CD4-positive, alpha-beta memory T cell (primary cell): ENCODE results near the gene CIB2. TPM values are rescaled to one million over a fixed set of nuclear protein-coding genes. Genes with fewer than 3 reads are reported as not detected.
A peak's percentile ranks its signal among the peaks of the same experiment; 100 is the strongest.

Experiments
- CTCF ChIA-PET: fragments of 350-600 bp; sonication (Branson Sonifier 250); formaldehyde crosslinking; loops from one replicate; lab custom pipeline; 2021; ENCODE audit warnings: inconsistent platforms; ENCODE audit not compliant: partially characterized antibody; lab: Charles Lee
- POLR2A ChIA-PET: fragments of 350-600 bp; sonication (Branson Sonifier 250); formaldehyde crosslinking; loops from one replicate; lab custom pipeline; 2021; ENCODE audit not compliant: partially characterized antibody; lab: Charles Lee
- DNase-seq, 5 donors: peaks; one replicate each; pipeline versions ENCODE4 v3.0.0 to v3.0.0-alpha.2; 2020 to 2022; ENCODE audit warnings: mixed read lengths in 1 of 5
- H3K27ac ChIP-seq: one replicate; pipeline ENCODE4 v1.7.0; 2013; ENCODE audit warnings: low read depth, low read length
- H3K27me3 ChIP-seq: 2 replicates; pipeline ENCODE4 v1.7.0; 2013; ENCODE audit warnings: mild to moderate bottlenecking, low read length, moderate library complexity; ENCODE audit not compliant: insufficient read depth
- H3K36me3 ChIP-seq: 2 replicates; pipeline ENCODE4 v1.7.0; 2013; ENCODE audit warnings: mild to moderate bottlenecking, low read length, moderate library complexity; ENCODE audit not compliant: insufficient read depth
- H3K4me1 ChIP-seq: 2 replicates; pipeline ENCODE4 v1.7.0; 2013; ENCODE audit warnings: mild to moderate bottlenecking, low read length, moderate library complexity; ENCODE audit not compliant: insufficient read depth
- H3K4me3 ChIP-seq, 2 donors: one replicate each; pipeline ENCODE4 v1.7.0; 2013; ENCODE audit warnings: low read length in 2 of 2, mild to moderate bottlenecking in 1 of 2
- H3K9me3 ChIP-seq, 2 donors: one replicate each; pipeline ENCODE4 v1.7.0; 2013; ENCODE audit warnings: low read length in 2 of 2, control low read depth in 1 of 2; ENCODE audit not compliant: control insufficient read depth in 1 of 2
- H3K27ac Mint-ChIP-seq, 7 donors: one replicate each; pipeline ENCODE4 v1.8.0; 2020 to 2021; ENCODE audit warnings: mixed read lengths in 7 of 7, mild to moderate bottlenecking in 6 of 7, inconsistent platforms in 3 of 7, moderate library complexity in 3 of 7
- H3K27me3 Mint-ChIP-seq, 2 donors: one replicate each; pipeline ENCODE4 v1.8.0; 2020 to 2021; ENCODE audit warnings: mixed read lengths in 2 of 2
- H3K36me3 Mint-ChIP-seq, 2 donors: one replicate each; pipeline ENCODE4 v1.8.0; 2020 to 2021; ENCODE audit warnings: mixed read lengths in 2 of 2, inconsistent platforms in 1 of 2, mild to moderate bottlenecking in 1 of 2
- H3K4me1 Mint-ChIP-seq, 4 donors: one replicate each; pipeline ENCODE4 v1.8.0; 2020 to 2021; ENCODE audit warnings: mixed read lengths in 4 of 4, mild to moderate bottlenecking in 1 of 4
- H3K4me3 Mint-ChIP-seq, 8 donors: one replicate each; pipeline ENCODE4 v1.8.0; 2020 to 2021; ENCODE audit warnings: mixed read lengths in 8 of 8, mild to moderate bottlenecking in 7 of 8, moderate library complexity in 6 of 8, inconsistent platforms in 3 of 8
- H3K9me3 Mint-ChIP-seq, 8 donors: one replicate each; pipeline ENCODE4 v1.8.0; 2020 to 2021; ENCODE audit warnings: mixed read lengths in 8 of 8, mild to moderate bottlenecking in 5 of 8, inconsistent platforms in 3 of 8, moderate library complexity in 1 of 8
- intact Hi-C: fragments of 100-400 bp; cut with micrococcal nuclease; formaldehyde crosslinking; loops from one replicate; pipeline ENCODE4 v1.15.1; 2023
- polyA plus RNA-seq, 2 donors: library from polyadenylated mRNA; unstranded; fragments of 300-500 nt; fragmentation: Illumina TruSeq; gene quantifications; one replicate each; pipeline ENCODE4 v1.2.3, GENCODE V29; 2021
- total RNA-seq, 2 experiments: library from RNA; stranded (reverse); gene quantifications; one replicate each; pipeline ENCODE4 v1.2.3, GENCODE V29; 2021

CIB2 gene
- total and polyA plus RNA-seq, 4 experiments from 2014 or later = 0.56 to 2.2 (median 1.4) TPM

GRCh38 chr15:78076231-78077052 is 54.8 kb downstream of the CIB2 start:
- no peaks in the 10 kb centered on the region for H3K9me3 ChIP-seq
- Mint-ChIP-seq H3K27me3 (no peaks in the 10 kb centered on the region), H3K4me1 (peaks cover 37 to 70% (median 52%) of the 10 kb centered on the region in 4 donors), H3K27ac (peak overlapping the region; percentile 89 to 99 (median 97)), H3K9me3 (no peaks in the 10 kb centered on the region), H3K4me3 (peak overlapping the region; percentile 93 to 100 (median 99)), H3K36me3 (peaks cover 9 to 15% of the 10 kb centered on the region in 2 donors)
- peak overlapping the region; percentile 83 for H3K27ac ChIP-seq
- no peaks in the 10 kb centered on the region for H3K36me3 ChIP-seq
- no peaks in the 10 kb centered on the region for H3K27me3 ChIP-seq
- peak overlapping the region; percentile 59 to 89 for H3K4me3 ChIP-seq
- ChIA-PET POLR2A (interaction anchor here (0.8 to 16.7 kb wide), 9 partner anchors 8 to 76 kb away, joined by 3 to 984 read pairs (median 3); no protein-coding TSS in a partner anchor), CTCF (interaction anchor here (0.9 to 5.5 kb wide), 11 partner anchors 9 to 76 kb away, joined by 3 to 38 read pairs (median 5); no protein-coding TSS in a partner anchor)
- intact Hi-C loops = loop anchor here (1.0 to 2.0 kb wide), 5 partner anchors 7 to 42 kb away; no protein-coding TSS in a partner anchor
- peaks cover 53% of the 10 kb centered on the region for H3K4me1 ChIP-seq
- DNase-seq = peak in 1 of 5 donors; percentile 13

GRCh38 chr15:78075490-78076230 is 55.6 kb downstream of the CIB2 start:
- peaks cover 61% of the 10 kb centered on the region for H3K4me1 ChIP-seq

GRCh38 chr15:78073046-78073787 is 58.0 kb downstream of the CIB2 start:
- Histone ChIP-seq H3K9me3 (no peaks in the 10 kb centered on the region), H3K27me3 (no peaks in the 10 kb centered on the region), H3K4me1 (peaks cover 85% of the 10 kb centered on the region), H3K27ac (peak overlapping the region; percentile 53), H3K36me3 (no peaks in the 10 kb centered on the region), H3K4me3 (no peak overlapping the region)
- Mint-ChIP-seq H3K27ac (peak overlapping the region in 6 of 7 donors; percentile 58 to 97 (median 87)), H3K9me3 (no peaks in the 10 kb centered on the region), H3K27me3 (no peaks in the 10 kb centered on the region), H3K4me1 (peaks cover 55 to 62% (median 60%) of the 10 kb centered on the region in 4 donors), H3K4me3 (peak overlapping the region; percentile 49 to 80 (median 64)), H3K36me3 (peaks cover 15 to 16% of the 10 kb centered on the region in 2 donors)
- no peak for DNase-seq
- intact Hi-C loops = no loop called here
- POLR2A ChIA-PET = interaction anchor here (1.0 to 16.7 kb wide), 3 partner anchors 26 to 467 kb away, joined by 3 to 984 read pairs (median 3); partner anchors contain the start of gene PSMA4
- CTCF ChIA-PET = interaction anchor here (1.0 to 5.9 kb wide), 12 partner anchors 17 to 168 kb away, joined by 3 to 41 read pairs (median 4); no protein-coding TSS in a partner anchor

More at GRCh38 chr15:78075490-78076230, 55.6 kb downstream of the CIB2 start:
- DNase-seq = no peak
- Mint-ChIP-seq H3K9me3 (no peaks in the 10 kb centered on the region), H3K4me3 (peak overlapping the region; percentile 93 to 100 (median 99)), H3K27ac (peak overlapping the region; percentile 89 to 99 (median 97)), H3K36me3 (peaks cover 11 to 15% of the 10 kb centered on the region in 2 donors), H3K27me3 (no peaks in the 10 kb centered on the region), H3K4me1 (peaks cover 39 to 73% (median 55%) of the 10 kb centered on the region in 4 donors)
- Histone ChIP-seq H3K27ac (peak overlapping the region; percentile 83), H3K4me3 (peak overlapping the region; percentile 54 to 89), H3K36me3 (no peaks in the 10 kb centered on the region), H3K9me3 (no peaks in the 10 kb centered on the region), H3K27me3 (no peaks in the 10 kb centered on the region)
- CTCF ChIA-PET = interaction anchor here (0.8 to 5.5 kb wide), 12 partner anchors 8 to 76 kb away, joined by 3 to 38 read pairs (median 4); no protein-coding TSS in a partner anchor
- POLR2A ChIA-PET = interaction anchor here (0.8 to 16.7 kb wide), 6 partner anchors 8 to 76 kb away, joined by 3 to 984 read pairs (median 4); no protein-coding TSS in a partner anchor
- intact Hi-C loops = loop anchor here (1.0 to 2.0 kb wide), 2 partner anchors 13 to 41 kb away; no protein-coding TSS in a partner anchor

- peak in 3 of 5 donors; percentile 39 to 64 (median 57) for DNase-seq
- peaks cover 50 to 67% (median 54%) of the 10 kb centered on the region in 4 donors for H3K4me1 Mint-ChIP-seq
- intact Hi-C loops = no loop called here
- H3K27me3 ChIP-seq = no peaks in the 10 kb centered on the region
- peaks cover 14 to 15% of the 10 kb centered on the region in 2 donors for H3K36me3 Mint-ChIP-seq
- H3K4me1 ChIP-seq = peaks cover 89% of the 10 kb centered on the region
- H3K27ac Mint-ChIP-seq = peak overlapping the region in 6 of 7 donors; percentile 58 to 97 (median 86)
- H3K27me3 Mint-ChIP-seq = no peaks in the 10 kb centered on the region
- peak overlapping the region; percentile 53 for H3K27ac ChIP-seq
- ChIA-PET CTCF (interaction anchor here (0.7 to 5.9 kb wide), 10 partner anchors 18 to 123 kb away, joined by 3 to 41 read pairs (median 4); no protein-coding TSS in a partner anchor), POLR2A (interaction anchor here (0.9 to 16.7 kb wide), 4 partner anchors 25 to 468 kb away, joined by 3 to 984 read pairs (median 3); partner anchors contain the start of gene PSMA4)
- no peaks in the 10 kb centered on the region for H3K9me3 ChIP-seq
- no peaks in the 10 kb centered on the region for H3K36me3 ChIP-seq
- H3K9me3 Mint-ChIP-seq = no peaks in the 10 kb centered on the region
- peak overlapping the region; percentile 47 to 80 (median 64) for H3K4me3 Mint-ChIP-seq
- H3K4me3 ChIP-seq = peak overlapping the region in 1 of 2 donors; percentile 21
Measured at GRCh38 chr15:78072080-78072892, 59.0 kb downstream of the CIB2 start.

- H3K27ac Mint-ChIP-seq = peak overlapping the region in 5 of 7 donors; percentile 82 to 97 (median 86)
- ChIA-PET CTCF (interaction anchor here (0.7 to 5.9 kb wide), 9 partner anchors 17 to 162 kb away, joined by 3 to 78 read pairs (median 14); no protein-coding TSS in a partner anchor), POLR2A (interaction anchor here (16.7 kb wide), 1 partner anchor 24 kb away, joined by 984 read pairs; no protein-coding TSS in a partner anchor)
- Histone ChIP-seq H3K9me3 (no peaks in the 10 kb centered on the region), H3K4me1 (peaks cover 96% of the 10 kb centered on the region), H3K36me3 (no peaks in the 10 kb centered on the region), H3K27ac (peak overlapping the region; percentile 53), H3K27me3 (no peaks in the 10 kb centered on the region), H3K4me3 (no peak overlapping the region)
- peak overlapping the region in 4 of 8 donors; percentile 22 to 59 (median 34) for H3K4me3 Mint-ChIP-seq
- H3K27me3 Mint-ChIP-seq = no peaks in the 10 kb centered on the region
- H3K4me1 Mint-ChIP-seq = peaks cover 47 to 75% (median 53%) of the 10 kb centered on the region in 4 donors
- intact Hi-C loops = no loop called here
- peaks cover 11% of the 10 kb centered on the region in 2 donors for H3K36me3 Mint-ChIP-seq
- no peaks in the 10 kb centered on the region for H3K9me3 Mint-ChIP-seq
- DNase-seq = no peak
Measured at GRCh38 chr15:78071383-78071782, 59.9 kb downstream of the CIB2 start.
